Suprapubic skin (tissue), 4 donors: ENCODE measurements around the gene TRMT112. TPM values are rescaled to one million over a fixed set of nuclear protein-coding genes. Genes with fewer than 3 reads are reported as not detected.

Experiments
- DNase-seq, 2 donors: peaks; one replicate each; pipeline ENCODE4 v3.0.0-alpha.2; 2019; ENCODE audit warnings: low spot score in 2 of 2
- H3K27ac ChIP-seq: fragments of 200-600 bp; sonication (generic); one replicate; pipeline ENCODE4 v1.5.1; 2019
- H3K27me3 ChIP-seq: fragments of 200-600 bp; sonication (generic); one replicate; pipeline ENCODE4 v1.5.1; 2019
- H3K36me3 ChIP-seq: fragments of 200-600 bp; sonication (generic); one replicate; pipeline ENCODE4 v1.5.1; 2019
- H3K4me1 ChIP-seq: fragments of 200-600 bp; sonication (generic); one replicate; pipeline ENCODE4 v1.5.1; 2019
- H3K4me3 ChIP-seq: fragments of 200-600 bp; sonication (generic); one replicate; pipeline ENCODE4 v1.5.1; 2019; ENCODE audit warnings: mild to moderate bottlenecking
- H3K9me3 ChIP-seq: fragments of 200-600 bp; sonication (generic); one replicate; pipeline ENCODE4 v1.5.1; 2019
- EP300 ChIP-seq: sonication (generic); formaldehyde crosslinking; IDR thresholded peaks from one replicate; pipeline ENCODE4 v1.6.1; 2017; ENCODE audit warnings: antibody characterized with exemption
- POLR2A ChIP-seq, 2 donors: fragments of 450-650 bp; IDR thresholded peaks; one replicate each; pipeline ENCODE4 v1.6.1; 2017; ENCODE audit warnings: antibody characterized with exemption in 2 of 2, mild to moderate bottlenecking in 2 of 2, moderate library complexity in 2 of 2
- POLR2AphosphoS5 ChIP-seq, 3 donors: sonication (generic); formaldehyde crosslinking; IDR thresholded peaks; one replicate each; pipeline ENCODE4 v1.6.1; 2017; ENCODE audit warnings: antibody characterized with exemption in 3 of 3
- WGBS: methylation state at CpG from one replicate; pipeline ENCODE4 v1.1.5; 2018; 5-methylcytosine and 5-hydroxymethylcytosine counted together
- total RNA-seq, 4 donors: library from RNA; depleted of rRNA; stranded (reverse); fragments of >200 nt; gene quantifications; one replicate each; pipeline ENCODE4 v1.1.0, GENCODE V29; 2016
- TF ChIP-seq, protein P1 (sequence below), 2 donors: fragments of 200-600 bp in 1 of 2; fragments of 450-650 bp in 1 of 2; sonication (generic) in 1 of 2; IDR thresholded peaks; one replicate each; pipeline ENCODE4 v1.5.1; 2016 to 2019; ENCODE audit warnings: antibody characterized with exemption in 2 of 2, mild to moderate bottlenecking in 1 of 2, moderate library complexity in 1 of 2

The TRMT112 gene
- total RNA-seq, 4 donors from 2014 or later: 170 to 332 (median 255) TPM

DNA sequence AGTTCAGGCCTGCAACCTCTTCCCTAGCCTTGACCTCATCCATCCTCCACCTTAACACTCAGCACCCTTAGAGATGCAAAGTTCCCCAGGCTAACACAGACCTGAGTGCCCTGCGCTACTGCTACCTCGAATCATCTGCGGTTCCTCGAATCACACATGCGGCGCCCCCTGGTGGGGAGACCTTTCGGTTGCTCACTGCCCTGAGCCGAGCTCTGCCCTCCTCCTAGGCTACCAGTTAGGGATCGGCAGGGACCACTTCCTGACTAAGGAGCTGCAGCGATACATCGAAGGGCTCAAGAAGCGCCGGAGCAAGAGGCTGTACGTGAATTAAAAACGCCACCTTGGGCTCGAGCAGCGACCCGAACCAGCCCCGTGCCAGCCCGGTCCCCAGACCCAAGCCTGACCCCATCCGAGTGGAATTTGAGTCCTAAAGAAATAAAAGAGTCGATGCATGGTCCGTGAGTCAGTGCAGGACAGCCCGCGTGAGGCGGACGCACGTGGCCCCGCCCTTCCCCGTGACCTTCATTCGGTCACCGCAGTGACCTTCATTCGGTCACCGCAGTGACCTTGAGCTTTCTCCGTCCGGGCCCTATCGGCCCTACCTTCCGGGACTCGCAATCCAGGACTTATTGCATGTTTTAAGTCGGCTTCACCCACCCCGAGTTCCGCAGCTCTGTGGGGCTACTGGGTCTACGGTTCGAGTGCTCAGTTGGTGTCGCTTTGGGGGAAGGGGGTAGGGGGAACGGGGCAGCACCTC lies 12.9 kb downstream of the TRMT112 start:
- Histone ChIP-seq H3K27me3 (peaks cover 15% of the 10 kb centered on the region), H3K27ac (peak overlapping the region; percentile 96), H3K9me3 (no peaks in the 10 kb centered on the region), H3K4me1 (peaks cover 48% of the 10 kb centered on the region), H3K4me3 (peak overlapping the region; percentile 84), H3K36me3 (no peaks in the 10 kb centered on the region)
- WGBS: under 1% methylated on average over 22 of the region's 46 CpGs
- TF ChIP-seq POLR2A (IDR thresholded peaks at IDR 0.05) (no peak), POLR2AphosphoS5 (IDR thresholded peaks at IDR 0.05) (peak in 1 of 3 donors; percentile 52)
- TF ChIP-seq, protein P1, sequence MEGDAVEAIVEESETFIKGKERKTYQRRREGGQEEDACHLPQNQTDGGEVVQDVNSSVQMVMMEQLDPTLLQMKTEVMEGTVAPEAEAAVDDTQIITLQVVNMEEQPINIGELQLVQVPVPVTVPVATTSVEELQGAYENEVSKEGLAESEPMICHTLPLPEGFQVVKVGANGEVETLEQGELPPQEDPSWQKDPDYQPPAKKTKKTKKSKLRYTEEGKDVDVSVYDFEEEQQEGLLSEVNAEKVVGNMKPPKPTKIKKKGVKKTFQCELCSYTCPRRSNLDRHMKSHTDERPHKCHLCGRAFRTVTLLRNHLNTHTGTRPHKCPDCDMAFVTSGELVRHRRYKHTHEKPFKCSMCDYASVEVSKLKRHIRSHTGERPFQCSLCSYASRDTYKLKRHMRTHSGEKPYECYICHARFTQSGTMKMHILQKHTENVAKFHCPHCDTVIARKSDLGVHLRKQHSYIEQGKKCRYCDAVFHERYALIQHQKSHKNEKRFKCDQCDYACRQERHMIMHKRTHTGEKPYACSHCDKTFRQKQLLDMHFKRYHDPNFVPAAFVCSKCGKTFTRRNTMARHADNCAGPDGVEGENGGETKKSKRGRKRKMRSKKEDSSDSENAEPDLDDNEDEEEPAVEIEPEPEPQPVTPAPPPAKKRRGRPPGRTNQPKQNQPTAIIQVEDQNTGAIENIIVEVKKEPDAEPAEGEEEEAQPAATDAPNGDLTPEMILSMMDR (IDR thresholded peaks at IDR 0.05): peak; percentile 77 to 87
- DNase-seq: peak; percentile 97 to 98

DNA sequence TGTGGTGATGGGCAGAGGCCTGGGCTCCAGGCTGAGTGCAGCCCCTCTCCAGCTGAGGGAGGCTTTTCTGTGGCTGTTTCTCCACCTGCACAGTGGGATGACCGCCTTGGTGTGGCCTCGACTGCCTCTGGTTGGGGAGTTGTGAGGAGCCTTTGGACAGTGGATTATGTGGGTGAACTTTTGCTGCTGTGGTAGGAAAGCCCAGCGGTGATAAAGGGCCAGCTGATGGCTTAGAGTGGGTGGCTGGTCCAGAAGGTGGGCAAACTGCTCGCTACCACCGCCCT lies 13.4 kb downstream of the TRMT112 start:
- peak overlapping the region; percentile 96 for H3K27ac ChIP-seq
- H3K36me3 ChIP-seq: no peaks in the 10 kb centered on the region
- peak overlapping the region; percentile 84 for H3K4me3 ChIP-seq
- WGBS: no CpG with 5 or more reads among the region's 5 CpGs
- no peaks in the 10 kb centered on the region for H3K9me3 ChIP-seq
- no peak for TF ChIP-seq EP300
- peaks cover 53% of the 10 kb centered on the region for H3K4me1 ChIP-seq
- DNase-seq: no peak
- peaks cover 20% of the 10 kb centered on the region for H3K27me3 ChIP-seq

DNA sequence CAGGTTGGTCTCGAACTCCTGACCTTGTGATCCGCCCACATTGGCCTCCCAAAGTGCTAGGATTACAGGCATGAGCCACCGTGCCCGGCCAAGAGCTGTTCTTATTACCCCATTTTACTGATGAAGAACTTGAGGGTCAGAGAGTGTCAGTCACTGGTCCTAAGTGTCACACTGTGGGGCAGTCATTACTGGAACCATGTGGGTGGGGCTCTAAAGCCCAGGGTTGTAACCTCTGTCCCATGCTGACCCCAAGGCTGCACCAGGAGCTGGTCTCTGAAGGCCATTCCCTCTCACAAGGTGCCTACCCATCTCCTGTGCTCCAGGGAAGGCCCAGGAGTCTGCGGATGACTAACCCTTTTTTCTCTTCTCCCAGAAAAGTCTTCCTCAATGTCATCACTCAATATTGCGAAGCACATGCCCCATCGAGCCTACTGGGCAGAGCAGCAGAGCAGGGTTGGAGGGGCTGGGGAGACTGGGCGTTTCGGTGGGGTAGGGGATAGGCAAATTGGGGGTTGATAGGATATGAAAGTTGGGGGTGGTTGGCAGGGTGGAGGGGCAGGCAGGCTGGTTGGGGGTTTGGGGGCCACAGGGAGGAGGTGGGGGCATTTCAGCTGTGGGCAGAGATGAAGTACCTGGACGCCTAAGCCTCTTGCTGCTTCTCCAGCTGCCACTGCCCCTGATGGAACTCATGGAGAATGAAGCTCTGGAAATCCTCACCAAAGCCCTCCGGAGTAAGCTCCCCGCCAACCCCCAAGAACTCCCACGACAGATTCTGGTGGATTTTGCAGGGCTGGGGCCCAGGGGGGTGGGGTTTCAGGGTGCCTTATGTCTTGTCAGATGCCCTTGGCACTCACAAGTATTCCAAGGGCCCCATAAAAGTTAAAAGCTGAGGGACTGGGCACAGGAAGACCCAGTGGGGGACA lies 14.0 kb downstream of the TRMT112 start:
- DNase-seq: no peak
- WGBS: 88% methylated on average over 10 of the region's 13 CpGs
- peaks cover 56% of the 10 kb centered on the region for H3K4me1 ChIP-seq
- no peak overlapping the region for H3K4me3 ChIP-seq
- H3K27ac ChIP-seq: peak overlapping the region; percentile 96
- no peaks in the 10 kb centered on the region for H3K9me3 ChIP-seq
- no peaks in the 10 kb centered on the region for H3K36me3 ChIP-seq
- H3K27me3 ChIP-seq: peaks cover 22% of the 10 kb centered on the region
- TF ChIP-seq EP300: no peak
- TF ChIP-seq POLR2AphosphoS5 (IDR thresholded peaks at IDR 0.05): no peak
- TF ChIP-seq, protein P1 (IDR thresholded peaks at IDR 0.05): no peak
- TF ChIP-seq POLR2A (IDR thresholded peaks at IDR 0.05): no peak

DNA sequence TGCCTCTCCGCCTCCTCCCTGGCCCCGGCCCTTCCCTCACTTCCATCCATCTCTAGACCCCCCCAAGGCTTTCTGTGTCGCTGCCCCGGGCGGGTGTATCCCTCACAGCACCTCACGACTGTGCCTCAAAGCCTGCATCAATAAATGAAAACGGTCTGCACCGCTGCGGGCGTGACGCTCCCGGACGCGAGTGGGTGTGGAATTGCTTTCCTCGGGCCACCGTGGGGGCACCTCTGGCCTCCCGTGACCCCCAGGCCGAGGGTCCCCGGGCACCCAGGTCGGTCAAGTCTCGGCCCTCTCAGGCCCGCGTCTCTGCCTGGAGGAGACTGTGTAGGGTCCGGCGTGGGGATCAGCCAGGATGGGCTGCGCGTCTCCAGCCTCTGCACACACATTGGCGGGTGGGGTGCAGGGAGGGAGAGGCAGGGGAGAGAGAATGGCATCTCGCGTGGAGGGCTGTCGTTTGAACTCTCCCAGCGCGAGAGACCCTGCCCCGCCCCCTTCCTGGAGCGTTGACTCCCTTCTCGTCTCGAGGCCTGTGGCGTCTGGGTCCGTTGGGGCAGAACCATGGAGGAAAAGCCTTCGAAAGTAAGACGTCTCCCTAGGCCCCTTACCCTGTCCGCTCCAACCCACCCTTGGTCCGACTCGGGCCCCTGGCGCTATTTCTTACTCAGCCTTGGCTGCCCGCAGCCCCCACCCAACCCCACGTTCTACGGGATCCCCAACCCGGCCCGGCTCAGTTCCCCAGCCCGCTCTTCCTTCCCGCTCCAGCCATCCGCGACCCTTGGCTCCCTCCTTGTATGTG lies 17.3 kb downstream of the TRMT112 start, which contains the start of gene CATSPERZ:
TSS of gene CATSPERZ (plus strand) at position 512 of the 802 bp plus-strand sequence. CDS start at position 565, 53 bp downstream.
- 12% methylated on average over 20 of the region's 54 CpGs for WGBS
- H3K4me1 ChIP-seq: peaks cover 49% of the 10 kb centered on the region

More for the DNA sequence above, 17.3 kb downstream of the TRMT112 start, which contains the start of gene CATSPERZ:
- TF ChIP-seq POLR2A (IDR thresholded peaks at IDR 0.05) (no peak), POLR2AphosphoS5 (IDR thresholded peaks at IDR 0.05) (no peak), EP300 (no peak)
- TF ChIP-seq, protein P1 (IDR thresholded peaks at IDR 0.05): no peak
- no peaks in the 10 kb centered on the region for H3K36me3 ChIP-seq
- H3K27ac ChIP-seq: peak within 1 kb of the TSS; percentile 64
- DNase-seq: no peak
- peaks cover 42% of the 10 kb centered on the region for H3K27me3 ChIP-seq
- H3K4me3 ChIP-seq: peak within 1 kb of the TSS; percentile 54
- no peaks in the 10 kb centered on the region for H3K9me3 ChIP-seq
